GM10248 (cell line): ENCODE data around the gene CDCA8.

Source experiments
- CTCF ChIA-PET: fragments of 300-600 bp; sonication (Branson Sonifier 250); formaldehyde crosslinking; extraction: SDS; loops from one replicate; lab custom pipeline; 2021; ENCODE audit warnings: antibody characterized with exemption; lab: Yijun Ruan, JAX
- POLR2A ChIA-PET: fragments of 350-650 bp; sonication (Branson Sonifier 250); formaldehyde crosslinking; extraction: SDS; loops from one replicate; lab custom pipeline; 2020; ENCODE audit warnings: antibody characterized with exemption; lab: Yijun Ruan, JAX
- DNase-seq: peaks from one replicate; pipeline ENCODE4 v3.0.0; 2012; ENCODE audit errors: extremely low spot score
- TF ChIP-seq, protein P1 (sequence below): IDR thresholded peaks from 2 replicates; pipeline ENCODE4 v1.5.1; 2012; ENCODE audit warnings: mild to moderate bottlenecking, low read depth; ENCODE audit errors: extremely low read depth, missing control alignments, control extremely low read depth

CDCA8 gene

DNA sequence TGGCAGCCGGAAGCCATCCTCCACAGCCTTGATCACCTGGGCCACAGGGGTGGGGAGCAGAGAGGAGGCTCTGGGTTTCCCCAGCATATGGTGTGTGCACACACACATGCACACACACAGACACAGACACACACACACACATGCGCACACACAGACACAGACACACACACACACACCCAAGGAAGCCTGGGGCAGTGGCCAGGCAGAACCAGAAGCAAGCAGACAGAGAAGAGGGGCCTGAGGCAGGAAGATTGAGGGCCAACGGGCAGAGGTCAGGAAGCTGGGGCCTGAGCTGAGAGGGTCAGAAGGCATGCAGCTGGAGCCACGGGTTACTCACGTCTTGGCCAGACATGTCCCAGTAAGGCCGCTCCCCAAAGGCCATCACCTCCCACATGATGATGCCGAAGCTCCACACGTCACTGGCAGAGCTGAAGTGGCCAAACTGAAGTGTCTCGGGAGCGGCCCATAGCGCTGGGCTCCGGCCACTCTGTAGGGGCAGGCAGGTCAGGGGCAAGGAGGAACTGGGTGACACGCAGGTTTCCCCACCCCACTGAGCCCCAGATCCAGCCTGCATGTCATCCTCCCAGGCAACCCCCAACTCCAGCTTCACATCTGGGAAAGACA lies 27.4 kb downstream of the CDCA8 start:
- POLR2A ChIA-PET, result no interaction called here

DNA sequence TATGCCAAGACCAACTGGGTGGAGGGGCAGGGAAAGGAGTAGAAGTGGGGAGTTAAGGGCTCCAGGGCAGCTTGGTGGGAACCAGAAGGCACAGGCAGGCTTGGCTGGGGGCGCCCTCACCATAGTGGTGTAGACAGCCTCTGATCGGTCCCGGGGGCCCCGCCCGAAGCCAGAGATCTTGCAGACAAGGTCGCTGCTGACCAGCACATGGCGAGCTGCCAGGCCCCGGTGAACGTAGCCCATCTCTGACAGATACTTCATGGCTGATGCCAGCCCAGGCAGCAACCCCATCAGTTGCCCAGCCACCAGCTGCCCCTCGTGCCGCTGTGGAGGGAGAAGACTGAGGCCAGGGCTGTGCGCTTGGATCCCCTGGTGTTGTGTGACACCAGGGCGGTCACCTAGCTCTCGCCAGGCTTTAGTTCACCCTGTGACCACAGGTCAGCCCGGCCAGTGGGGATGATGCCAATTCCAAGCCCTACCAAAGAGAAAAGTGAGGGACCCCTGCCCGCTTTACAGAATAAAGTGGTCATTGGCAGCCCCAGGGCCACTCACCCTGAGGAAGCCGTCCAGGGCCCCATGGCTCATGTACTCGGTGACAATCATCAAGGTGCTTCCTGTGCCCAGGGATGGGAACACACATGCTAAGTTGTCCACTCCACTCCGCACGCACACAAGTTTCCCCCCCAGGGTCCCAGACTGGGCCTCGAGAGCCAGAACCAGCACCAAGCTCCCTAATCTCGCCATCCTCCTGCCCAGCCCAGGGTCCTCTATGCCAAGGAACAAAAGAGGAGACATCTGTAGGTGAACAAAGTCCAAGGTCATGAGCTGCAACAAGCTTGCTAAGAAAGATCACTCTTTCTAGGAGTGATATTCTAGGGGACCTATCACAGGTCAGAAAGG lies 28.2 kb downstream of the CDCA8 start:
- TF ChIP-seq, protein P1, sequence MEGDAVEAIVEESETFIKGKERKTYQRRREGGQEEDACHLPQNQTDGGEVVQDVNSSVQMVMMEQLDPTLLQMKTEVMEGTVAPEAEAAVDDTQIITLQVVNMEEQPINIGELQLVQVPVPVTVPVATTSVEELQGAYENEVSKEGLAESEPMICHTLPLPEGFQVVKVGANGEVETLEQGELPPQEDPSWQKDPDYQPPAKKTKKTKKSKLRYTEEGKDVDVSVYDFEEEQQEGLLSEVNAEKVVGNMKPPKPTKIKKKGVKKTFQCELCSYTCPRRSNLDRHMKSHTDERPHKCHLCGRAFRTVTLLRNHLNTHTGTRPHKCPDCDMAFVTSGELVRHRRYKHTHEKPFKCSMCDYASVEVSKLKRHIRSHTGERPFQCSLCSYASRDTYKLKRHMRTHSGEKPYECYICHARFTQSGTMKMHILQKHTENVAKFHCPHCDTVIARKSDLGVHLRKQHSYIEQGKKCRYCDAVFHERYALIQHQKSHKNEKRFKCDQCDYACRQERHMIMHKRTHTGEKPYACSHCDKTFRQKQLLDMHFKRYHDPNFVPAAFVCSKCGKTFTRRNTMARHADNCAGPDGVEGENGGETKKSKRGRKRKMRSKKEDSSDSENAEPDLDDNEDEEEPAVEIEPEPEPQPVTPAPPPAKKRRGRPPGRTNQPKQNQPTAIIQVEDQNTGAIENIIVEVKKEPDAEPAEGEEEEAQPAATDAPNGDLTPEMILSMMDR, result no peak
- ChIA-PET POLR2A (no interaction called here), CTCF (interaction anchor here (1.2 kb wide), 3 partner anchors 9 to 22 kb away, joined by 3 read pairs; no protein-coding TSS in a partner anchor)
- no peak for DNase-seq

More for the DNA sequence above, 27.4 kb downstream of the CDCA8 start:
- TF ChIP-seq, protein P1, result no peak
- no peak for DNase-seq
- CTCF ChIA-PET, result interaction anchor here (1.2 kb wide), 3 partner anchors 8 to 23 kb away, joined by 3 read pairs; no protein-coding TSS in a partner anchor

- DNase-seq, result no peak
- CTCF ChIA-PET, result interaction anchor here (0.9 kb wide), 1 partner anchor 9 kb away, joined by 3 read pairs; no protein-coding TSS in a partner anchor
- POLR2A ChIA-PET, result no interaction called here
- TF ChIP-seq, protein P1, result no peak
Measured at GRCh38 chr1:37721565-37721964, 29.2 kb downstream of the CDCA8 start.

GRCh38 chr1:37722181-37723071 lies 30.1 kb downstream of the CDCA8 start:
- POLR2A ChIA-PET, result no interaction called here
- TF ChIP-seq, protein P1, result no peak
- no peak for DNase-seq
- CTCF ChIA-PET, result interaction anchor here (0.9 kb wide), 2 partner anchors 8 to 49 kb away, joined by 3 read pairs; no protein-coding TSS in a partner anchor

- DNase-seq, result no peak
- POLR2A ChIA-PET, result no interaction called here
- TF ChIP-seq, protein P1, result no peak
- CTCF ChIA-PET, result interaction anchor here (0.9 kb wide), 1 partner anchor 48 kb away, joined by 3 read pairs; no protein-coding TSS in a partner anchor
Measured at GRCh38 chr1:37723072-37723389, 30.7 kb downstream of the CDCA8 start.
